Mucosa of descending colon (tissue), 3 donors: ENCODE results near the gene FKBP7. TPM values are rescaled to one million over a fixed set of nuclear protein-coding genes. Genes with fewer than 3 reads are reported as not detected.
A peak's percentile ranks its signal among the peaks of the same experiment; 100 is the strongest.

ENCODE experiments used
- ATAC-seq: fragments of 200-7000 bp; cut with Tn5 transposase; one replicate; pipeline ENCODE4 v1.9.1; 2020; ENCODE audit warnings: mild to moderate bottlenecking, moderate library complexity
- DNase-seq, 3 donors: peaks; one replicate each; pipeline ENCODE4 v3.0.0-alpha.2; 2020
- H3K36me3 ChIP-seq: fragments of 200-600 bp; one replicate; pipeline ENCODE4 v1.8.0; 2021; ENCODE audit warnings: low read depth, mild to moderate bottlenecking
- H3K4me1 ChIP-seq: fragments of 200-600 bp; one replicate; pipeline ENCODE4 v1.8.0; 2021; ENCODE audit warnings: low read depth, mild to moderate bottlenecking
- H3K4me3 ChIP-seq: fragments of 200-600 bp; one replicate; pipeline ENCODE4 v1.8.0; 2021; ENCODE audit warnings: mild to moderate bottlenecking
- H3K9me3 ChIP-seq: fragments of 200-600 bp; one replicate; pipeline ENCODE4 v1.8.0; 2021; ENCODE audit warnings: mild to moderate bottlenecking
- intact Hi-C, 2 donors: fragments of 100-400 bp; cut with DNase I in 1 of 2; cut with micrococcal nuclease in 1 of 2; formaldehyde crosslinking; loops; one replicate each; pipeline versions ENCODE4 v1.11.0 to v1.11.1; 2022; cut with DNase I, micrococcal nuclease
- total RNA-seq, 3 donors: library from RNA; stranded (reverse); fragmentation: NEBNext Ultra II Directional in 2 of 3; extraction: Animal tissue kit (Norgen Biotek cat#: 25700) in 2 of 3; gene quantifications; one replicate each; pipeline versions ENCODE4 v1.2.1 to v1.2.4, GENCODE V29; 2021 to 2023
- TF ChIP-seq, protein P1 (sequence below): fragments of 200-600 bp; IDR thresholded peaks from one replicate; pipeline ENCODE4 v1.8.0; 2022; ENCODE audit warnings: antibody characterized with exemption, mild to moderate bottlenecking
- donor health status: DM: no; HTN: no; CAD: no; lungs with moderate emphysema.
- donor health status: DM: no; HTN: no; CAD: no.
- donor health status: DM: no; HTN: yes; CAD: no.

Gene FKBP7
- total RNA-seq, 3 donors from 2014 or later, result 2.1 to 8.7 (median 7.3) TPM

DNA sequence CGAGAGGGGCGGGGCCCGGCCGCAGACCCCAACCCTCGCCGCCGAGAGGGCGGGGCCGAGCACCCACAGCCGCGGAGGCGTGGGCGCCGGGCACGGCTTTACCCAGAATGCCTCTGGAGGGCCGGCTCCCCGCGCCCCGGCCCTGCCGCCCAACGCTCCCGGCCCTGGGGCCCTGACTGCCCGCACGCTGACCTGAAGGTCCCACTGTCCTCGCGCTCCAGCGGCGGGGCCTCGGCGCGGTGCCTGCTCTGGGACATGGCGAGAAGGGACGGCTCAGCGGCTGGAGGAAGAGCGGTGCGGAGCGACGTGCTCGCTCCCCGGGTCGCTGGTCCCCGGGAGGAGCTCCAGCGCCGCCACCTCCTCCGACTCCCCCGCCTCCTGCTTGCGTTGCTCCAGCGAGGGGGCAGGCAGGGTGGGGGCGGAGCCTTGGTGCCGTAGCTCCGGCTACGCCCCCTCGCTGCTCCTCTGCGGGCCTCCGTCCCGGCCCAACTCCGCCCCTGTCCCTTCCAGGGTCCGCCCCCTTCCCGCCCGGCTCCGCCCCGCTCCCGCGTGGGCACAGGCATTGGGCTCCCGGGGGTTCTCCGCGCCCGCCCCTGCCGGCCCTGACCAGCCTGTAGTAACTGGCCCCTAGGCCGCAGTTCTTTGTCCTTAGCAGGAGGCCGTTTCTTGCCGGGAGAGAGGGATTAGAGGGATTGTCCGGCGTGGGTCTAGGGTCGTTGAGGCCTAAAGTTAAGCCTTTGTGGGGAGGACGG is 27.4 kb downstream of the FKBP7 start, which contains the start of the genes PJVK and PRKRA:
PJVK (plus strand) TSS at position 605 of the 752 bp plus-strand sequence. CDS start 2,032 bp downstream, outside the sequence.
PRKRA (minus strand) TSS at position 402 of the 752 bp plus-strand sequence; CDS start at position 257, 145 bp downstream.
- ATAC-seq (peak; percentile 96), DNase-seq (peak; percentile 98 to 99 (median 98))
- H3K4me1 ChIP-seq, result peaks cover 13% of the 10 kb centered on the region
- H3K36me3 ChIP-seq, result no peaks in the 10 kb centered on the region
- peak within 1 kb of the TSS; percentile 90 for H3K4me3 ChIP-seq
- H3K9me3 ChIP-seq, result no peaks in the 10 kb centered on the region
- TF ChIP-seq, protein P1, sequence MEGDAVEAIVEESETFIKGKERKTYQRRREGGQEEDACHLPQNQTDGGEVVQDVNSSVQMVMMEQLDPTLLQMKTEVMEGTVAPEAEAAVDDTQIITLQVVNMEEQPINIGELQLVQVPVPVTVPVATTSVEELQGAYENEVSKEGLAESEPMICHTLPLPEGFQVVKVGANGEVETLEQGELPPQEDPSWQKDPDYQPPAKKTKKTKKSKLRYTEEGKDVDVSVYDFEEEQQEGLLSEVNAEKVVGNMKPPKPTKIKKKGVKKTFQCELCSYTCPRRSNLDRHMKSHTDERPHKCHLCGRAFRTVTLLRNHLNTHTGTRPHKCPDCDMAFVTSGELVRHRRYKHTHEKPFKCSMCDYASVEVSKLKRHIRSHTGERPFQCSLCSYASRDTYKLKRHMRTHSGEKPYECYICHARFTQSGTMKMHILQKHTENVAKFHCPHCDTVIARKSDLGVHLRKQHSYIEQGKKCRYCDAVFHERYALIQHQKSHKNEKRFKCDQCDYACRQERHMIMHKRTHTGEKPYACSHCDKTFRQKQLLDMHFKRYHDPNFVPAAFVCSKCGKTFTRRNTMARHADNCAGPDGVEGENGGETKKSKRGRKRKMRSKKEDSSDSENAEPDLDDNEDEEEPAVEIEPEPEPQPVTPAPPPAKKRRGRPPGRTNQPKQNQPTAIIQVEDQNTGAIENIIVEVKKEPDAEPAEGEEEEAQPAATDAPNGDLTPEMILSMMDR, result peak; percentile 14
- intact Hi-C loops, result no loop called here

DNA sequence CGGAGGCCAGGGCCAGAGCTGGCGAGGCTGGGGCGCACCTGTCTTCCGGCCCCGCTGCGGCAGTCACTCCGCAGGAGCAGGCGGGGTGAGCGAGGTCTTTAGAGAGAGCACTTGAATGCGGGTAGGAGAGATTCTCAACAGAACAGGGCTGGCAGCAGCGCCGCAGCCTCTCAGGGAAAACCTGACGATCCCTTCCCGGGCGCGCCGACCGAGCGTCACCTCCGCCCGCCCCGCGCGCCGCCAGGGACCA is 28.0 kb downstream of the FKBP7 start:
- H3K4me3 ChIP-seq, result peak overlapping the region; percentile 90
- ATAC-seq (no peak), DNase-seq (peak in 1 of 3 donors; percentile 89)
- H3K36me3 ChIP-seq, result no peaks in the 10 kb centered on the region
- peaks cover 13% of the 10 kb centered on the region for H3K4me1 ChIP-seq
- TF ChIP-seq, protein P1, result no peak
- intact Hi-C loops, result no loop called here
- no peaks in the 10 kb centered on the region for H3K9me3 ChIP-seq

DNA sequence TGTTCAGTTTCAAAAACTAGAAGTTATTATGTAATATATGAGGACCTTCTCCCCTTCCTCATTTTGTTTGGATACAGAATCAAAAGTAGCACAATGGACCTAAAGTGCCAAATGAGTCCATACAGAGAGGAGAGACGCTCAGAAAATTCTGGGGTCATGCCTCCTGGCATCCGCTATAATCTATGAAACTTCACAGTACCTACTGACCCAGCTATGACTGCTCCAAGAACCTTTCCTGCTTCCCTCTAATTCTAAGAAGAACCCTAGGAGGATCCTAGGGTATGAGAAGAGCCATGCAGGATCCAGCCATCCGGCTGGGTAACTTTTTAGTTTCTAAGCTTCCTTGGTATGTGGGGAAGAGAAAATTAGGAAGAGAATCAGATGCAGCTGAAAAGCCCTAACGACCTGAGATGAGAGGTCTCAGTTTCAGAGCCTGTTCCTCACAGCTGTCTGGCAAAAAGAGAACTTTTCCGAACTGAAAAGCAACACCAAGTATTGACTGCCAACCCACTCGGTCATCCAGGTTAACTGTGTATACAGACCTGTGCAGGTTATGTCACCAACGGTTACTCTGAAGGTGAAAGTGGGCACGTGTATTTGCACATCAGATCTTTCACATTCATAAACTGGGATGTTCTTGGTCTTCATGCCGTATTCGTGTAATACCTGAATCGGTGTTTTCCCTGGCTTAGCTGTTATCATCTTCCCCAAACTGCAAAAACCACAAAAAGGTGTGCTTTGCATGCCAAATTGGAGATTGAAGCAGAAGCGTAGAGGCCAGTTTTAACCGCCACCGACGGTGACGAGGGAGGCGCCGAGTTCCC is 28.5 kb downstream of the FKBP7 start:
- Histone ChIP-seq H3K36me3 (no peaks in the 10 kb centered on the region), H3K4me3 (peak overlapping the region; percentile 90), H3K9me3 (no peaks in the 10 kb centered on the region), H3K4me1 (peaks cover 13% of the 10 kb centered on the region)
- peak; percentile 5 for ATAC-seq
- TF ChIP-seq, protein P1, result no peak
- DNase-seq, result peak in 1 of 3 donors; percentile 34
- intact Hi-C loops, result no loop called here

DNA sequence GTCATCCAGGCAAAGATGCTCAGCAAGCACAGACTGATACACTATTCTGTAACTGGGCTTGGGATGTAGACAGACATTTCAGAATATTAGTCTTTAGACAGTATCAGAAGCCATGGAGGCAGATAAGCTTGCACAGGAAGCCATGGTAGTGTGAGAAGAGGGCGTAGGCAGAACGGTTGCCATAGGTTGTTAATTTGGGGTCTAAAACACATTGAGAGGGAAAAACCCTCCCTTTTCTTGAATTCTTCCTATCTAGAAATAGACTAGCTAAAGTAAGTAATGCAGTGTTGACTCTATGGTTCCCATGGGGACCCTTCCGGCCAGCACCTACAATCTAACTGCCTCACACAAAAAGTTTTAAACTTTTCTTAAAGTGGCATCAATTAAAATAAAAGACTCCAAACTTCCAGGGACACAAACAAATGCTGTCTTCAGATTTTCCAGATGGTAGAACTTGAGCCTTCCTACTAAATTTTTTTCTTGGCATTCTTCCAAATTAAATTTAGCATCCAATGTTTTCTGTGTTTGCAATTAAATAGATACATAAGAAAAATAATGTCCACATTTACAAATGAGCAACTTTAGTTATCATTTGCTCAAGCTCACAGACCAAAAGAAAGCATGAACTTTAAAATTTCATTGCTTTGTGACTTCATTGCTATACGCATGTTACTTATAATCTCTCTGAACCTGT is 29.3 kb downstream of the FKBP7 start:
- Histone ChIP-seq H3K4me3 (no peak overlapping the region), H3K36me3 (no peaks in the 10 kb centered on the region), H3K4me1 (peaks cover 13% of the 10 kb centered on the region), H3K9me3 (no peaks in the 10 kb centered on the region)
- ATAC-seq (no peak), DNase-seq (no peak)
- TF ChIP-seq, protein P1, result no peak
- intact Hi-C loops, result no loop called here

DNA sequence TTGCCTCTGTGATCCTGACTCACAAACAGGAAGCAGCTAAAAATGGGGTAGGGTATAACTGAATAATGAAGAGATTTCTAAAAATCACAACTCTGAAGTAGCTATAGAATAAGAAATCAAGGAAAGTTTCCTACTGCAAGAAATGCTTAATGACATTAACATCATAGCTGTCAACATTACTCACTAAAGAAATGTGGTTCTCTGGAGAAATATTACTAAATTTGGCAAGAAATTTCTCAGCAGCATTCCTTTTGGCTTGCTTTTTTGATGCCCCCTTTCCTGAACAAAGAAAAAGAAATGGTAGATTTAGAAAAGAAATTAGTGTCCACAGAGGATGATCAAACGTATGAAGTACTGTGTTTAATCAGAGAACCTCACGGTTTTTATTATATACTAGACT is 37.0 kb downstream of the FKBP7 start:
- TF ChIP-seq, protein P1, result no peak

More for the DNA sequence above, 37.0 kb downstream of the FKBP7 start:
- Histone ChIP-seq H3K36me3 (no peaks in the 10 kb centered on the region), H3K4me1 (no peaks in the 10 kb centered on the region), H3K4me3 (no peak overlapping the region), H3K9me3 (no peaks in the 10 kb centered on the region)
- DNase-seq (no peak), ATAC-seq (no peak)
- intact Hi-C loops, result no loop called here
